Vagina (tissue), 2 donors: ENCODE data around the gene SGCD.

Experiments used
- POLR2A ChIP-seq, 2 donors: fragments of 450-650 bp; IDR thresholded peaks; one replicate each; pipeline ENCODE4 v1.6.1; 2017; ENCODE audit warnings: antibody characterized with exemption in 2 of 2, mild to moderate bottlenecking in 2 of 2, moderate library complexity in 2 of 2
- POLR2AphosphoS5 ChIP-seq, 2 donors: sonication (generic); formaldehyde crosslinking; IDR thresholded peaks; one replicate each; pipeline ENCODE4 v1.9.0; 2017; ENCODE audit warnings: antibody characterized with exemption in 2 of 2, mild to moderate bottlenecking in 2 of 2, low read depth in 1 of 2; ENCODE audit not compliant: insufficient read depth in 1 of 2

GRCh38 chr5:156396830-156397081, 69.8 kb downstream of the SGCD start:
- TF ChIP-seq POLR2A (IDR thresholded peaks at IDR 0.05) (no peak), POLR2AphosphoS5 (IDR thresholded peaks at IDR 0.05; ENCODE audit: insufficient read depth in 1 of 2, low read depth in 1 of 2) (no peak)
